Heart right ventricle (tissue), 16 donors: Measurements from ENCODE around the gene ZNF699. TPM values are rescaled to one million over a fixed set of nuclear protein-coding genes. Genes with fewer than 3 reads are reported as not detected.
"Not testable (repeated sequence)": the region's sequence is repeated elsewhere in the genome, so short reads cannot be mapped to it uniquely, and the experiment has no call there.

Experiments
- ATAC-seq, 8 donors: fragments of 200-7000 bp; cut with Tn5 transposase; one replicate each; pipeline ENCODE4 v1.9.1; 2020; ENCODE audit warnings: mild to moderate bottlenecking in 8 of 8, moderate library complexity in 8 of 8, moderate number of reproducible peaks in 1 of 8
- DNase-seq, 2 donors: peaks; one replicate each; pipeline ENCODE4 v3.0.0-alpha.2; 2020
- H3K27ac ChIP-seq, 10 donors: fragments of 200-600 bp; sonication (generic) in 2 of 10; one replicate each; pipeline versions ENCODE4 v1.5.0 to v1.8.0; 2020 to 2022; ENCODE audit warnings: mild to moderate bottlenecking in 3 of 10
- H3K27me3 ChIP-seq, 7 donors: fragments of 200-600 bp; one replicate each; pipeline ENCODE4 v1.8.0; 2021 to 2022; ENCODE audit warnings: mild to moderate bottlenecking in 2 of 7
- H3K36me3 ChIP-seq, 9 donors: fragments of 200-600 bp; sonication (generic) in 1 of 9; one replicate each; pipeline versions ENCODE4 v1.5.0 to v1.8.0; 2020 to 2022; ENCODE audit warnings: mild to moderate bottlenecking in 2 of 9
- H3K4me1 ChIP-seq, 9 donors: fragments of 200-600 bp; sonication (generic) in 1 of 9; one replicate each; pipeline versions ENCODE4 v1.5.0 to v1.8.0; 2020 to 2022; ENCODE audit warnings: mild to moderate bottlenecking in 4 of 9
- H3K4me3 ChIP-seq, 10 donors: fragments of 200-600 bp; sonication (generic) in 2 of 10; one replicate each; pipeline versions ENCODE4 v1.5.0 to v1.8.0; 2020 to 2022; ENCODE audit warnings: mild to moderate bottlenecking in 7 of 10, moderate library complexity in 2 of 10
- H3K9me3 ChIP-seq, 11 donors: fragments of 200-600 bp in 10 of 11; sonication (generic) in 2 of 11; one replicate each; pipeline versions ENCODE4 v1.5.0 to v1.8.0; 2013 to 2022; ENCODE audit warnings: mild to moderate bottlenecking in 2 of 11, control low read depth in 1 of 11, moderate library complexity in 1 of 11
- WGBS, 2 donors: extraction: QIAGEN DNeasy Blood & Tissue Kit; methylation state at CpG; one replicate each; pipeline ENCODE4 v1.1.7; 2013; ENCODE audit warnings: inconsistent platforms in 1 of 2; 5-methylcytosine and 5-hydroxymethylcytosine counted together
- intact Hi-C, 10 donors: fragments of 100-400 bp; cut with DNase I; formaldehyde crosslinking; loops; one replicate each; pipeline versions ENCODE4 v1.11.1 to v1.14.2; 2022
- polyA plus RNA-seq, 2 donors: library from polyadenylated mRNA; stranded (reverse); fragments of 200-250 nt; gene quantifications; one replicate each; pipeline ENCODE4 v1.2.3, GENCODE V29; 2013
- total RNA-seq, 10 donors: library from RNA; stranded (reverse); fragmentation: NEBNext Ultra II Directional in 3 of 10; extraction: Animal tissue kit (Norgen Biotek cat#: 25700) in 3 of 10; gene quantifications; one replicate each; pipeline versions ENCODE4 v1.2.1 to v1.2.4, GENCODE V29; 2021 to 2023
- TF ChIP-seq, protein P1 (sequence below), 9 donors: fragments of 200-600 bp; sonication (generic) in 2 of 9; IDR thresholded peaks; one replicate each; pipeline versions ENCODE4 v1.5.0 to v1.8.0; 2021 to 2022; ENCODE audit warnings: antibody characterized with exemption in 9 of 9, mild to moderate bottlenecking in 5 of 9, moderate library complexity in 1 of 9
- donor health status: Arrhythmogenic right ventricular cardiomyopathy.
- donor health status: ischemic (EF 13 %, LVEDD 7.1; RV severe dilation, severe dysfunction).
- donor health status: healthy with polysubstance abuse.
- donor health status: DM: no; HTN: yes; CAD: no.
- donor health status: DM: no; HTN: no; CAD: no.
- donor health status: ischemic (EF 25% LVEDD 6.9; RV normal size, moderate dysfunction).
- donor health status: ischemic (EF 25% LVEDD 5.7; RV mildly dilated, moderate dysfunction).
- donor health status: healthy.
- donor health status: DM: yes; HTN: yes; CAD: no.
- donor health status: Ischemic cardiomyopathy.
- donor health status: ischemic (EF 35%, LVEDD 5.7; RV mildly dilated, moderate dysfunction).
- donor health status: nonischemic (EF 11% LVEDD 7.7; RV severe dilation, severe dysfunction).
- donor health status: DM: yes; HTN: yes; CAD: no.
- donor health status: PGD.
- donor health status: ischemic (EF 29% LVEDD 5.4; RV normal size, mild dysfunction).
- donor health status: nonischemic (EF 23%, LVEDD 6.1; RV moderate dilation, normal function).

Gene ZNF699
- total and polyA plus RNA-seq, 12 donors, result 0.80 to 6.5 (median 3.9) TPM

GRCh38 chr19:9306443-9306842 is 3.2 kb downstream of the ZNF699 start:
- intact Hi-C loops, result loop anchor here in 2 of 10 donors (5.0 to 10.0 kb wide), 2 partner anchors 162 to 276 kb away; partner anchors contain the start of genes ZNF121 (in 1 of the 2) and ZNF317 (in 1 of the 2)
- Histone ChIP-seq H3K27ac (no peak overlapping the region), H3K4me3 (no peak overlapping the region), H3K27me3 (no peaks in the 10 kb centered on the region), H3K4me1 (peaks cover 0 to 26% (median 12%) of the 10 kb centered on the region in 9 donors), H3K9me3 (peaks cover 0 to 51% (median 5%) of the 10 kb centered on the region in 11 donors), H3K36me3 (peaks cover 0 to 44% (median 37%) of the 10 kb centered on the region in 9 donors)
- no peak for ATAC-seq
- WGBS, 2 donors, result 96 to 100% methylated on average over 1 of the region's 1 CpG
- DNase-seq, result no peak
- TF ChIP-seq, protein P1, sequence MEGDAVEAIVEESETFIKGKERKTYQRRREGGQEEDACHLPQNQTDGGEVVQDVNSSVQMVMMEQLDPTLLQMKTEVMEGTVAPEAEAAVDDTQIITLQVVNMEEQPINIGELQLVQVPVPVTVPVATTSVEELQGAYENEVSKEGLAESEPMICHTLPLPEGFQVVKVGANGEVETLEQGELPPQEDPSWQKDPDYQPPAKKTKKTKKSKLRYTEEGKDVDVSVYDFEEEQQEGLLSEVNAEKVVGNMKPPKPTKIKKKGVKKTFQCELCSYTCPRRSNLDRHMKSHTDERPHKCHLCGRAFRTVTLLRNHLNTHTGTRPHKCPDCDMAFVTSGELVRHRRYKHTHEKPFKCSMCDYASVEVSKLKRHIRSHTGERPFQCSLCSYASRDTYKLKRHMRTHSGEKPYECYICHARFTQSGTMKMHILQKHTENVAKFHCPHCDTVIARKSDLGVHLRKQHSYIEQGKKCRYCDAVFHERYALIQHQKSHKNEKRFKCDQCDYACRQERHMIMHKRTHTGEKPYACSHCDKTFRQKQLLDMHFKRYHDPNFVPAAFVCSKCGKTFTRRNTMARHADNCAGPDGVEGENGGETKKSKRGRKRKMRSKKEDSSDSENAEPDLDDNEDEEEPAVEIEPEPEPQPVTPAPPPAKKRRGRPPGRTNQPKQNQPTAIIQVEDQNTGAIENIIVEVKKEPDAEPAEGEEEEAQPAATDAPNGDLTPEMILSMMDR (IDR thresholded peaks at IDR 0.05), result no peak

DNA sequence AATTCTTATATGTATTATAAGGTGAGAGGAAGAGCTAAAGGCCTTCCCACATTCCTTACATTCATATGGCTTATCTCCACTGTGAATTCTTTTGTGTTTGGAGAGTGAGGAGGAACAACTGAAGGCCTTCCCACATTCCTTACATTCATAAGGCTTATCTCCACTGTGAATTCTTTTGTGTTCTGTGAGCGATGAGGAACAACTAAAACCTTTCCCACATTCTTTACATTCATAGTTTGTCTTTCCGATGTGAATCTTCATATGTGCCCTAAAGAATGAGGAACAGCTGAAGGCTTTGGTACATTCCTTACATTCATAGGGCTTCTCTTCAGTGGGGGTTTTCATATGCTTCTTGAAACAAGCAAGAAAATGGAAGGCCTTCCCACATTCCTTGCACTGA is 13.3 kb downstream of the ZNF699 start:
- H3K36me3 ChIP-seq, result peaks cover 15 to 100% (median 78%) of the 10 kb centered on the region in 9 donors
- TF ChIP-seq, protein P1 (IDR thresholded peaks at IDR 0.05), result no peak
- DNase-seq (no peak), ATAC-seq (no peak)
- no peaks in the 10 kb centered on the region for H3K4me1 ChIP-seq
- intact Hi-C loops, result no loop called here
- no peak overlapping the region for H3K4me3 ChIP-seq
- H3K27ac ChIP-seq, result no peak overlapping the region
- H3K27me3 ChIP-seq, result no peaks in the 10 kb centered on the region
- H3K9me3 ChIP-seq, result peaks cover 11 to 100% (median 87%) of the 10 kb centered on the region in 11 donors
- WGBS, 2 donors, result 67 to 83% methylated on average over 2 of the region's 2 CpGs

DNA sequence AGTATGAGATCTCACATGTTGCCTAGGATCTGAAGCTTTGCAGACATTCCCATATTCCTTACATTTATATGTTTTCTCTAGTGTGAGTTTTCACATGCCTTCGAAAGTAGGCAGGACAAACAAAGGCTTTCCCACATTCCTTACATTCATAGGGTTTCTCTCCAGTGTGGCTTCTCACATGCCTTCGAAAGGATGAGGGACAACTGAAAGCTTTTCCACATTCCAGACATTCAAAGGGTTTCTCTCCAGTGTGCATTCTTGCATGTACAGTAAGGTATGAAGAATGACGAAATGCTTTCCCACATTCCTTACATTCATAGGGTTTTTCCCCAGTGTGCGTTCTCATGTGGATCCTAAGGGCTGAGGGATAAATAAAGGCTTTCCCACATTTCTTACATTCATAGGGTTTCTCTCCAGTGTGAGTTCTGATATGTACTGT is 14.2 kb downstream of the ZNF699 start:
- Histone ChIP-seq H3K9me3 (peaks cover 11 to 100% (median 89%) of the 10 kb centered on the region in 11 donors), H3K4me3 (no peak overlapping the region), H3K27ac (no peak overlapping the region), H3K27me3 (no peaks in the 10 kb centered on the region), H3K36me3 (peaks cover 15 to 98% (median 69%) of the 10 kb centered on the region in 9 donors), H3K4me1 (no peaks in the 10 kb centered on the region)
- 96 to 98% methylated on average over 4 of the region's 4 CpGs for WGBS, 2 donors
- DNase-seq (no peak), ATAC-seq (no peak)
- TF ChIP-seq, protein P1 (IDR thresholded peaks at IDR 0.05), result no peak
- intact Hi-C loops, result no loop called here

- Histone ChIP-seq H3K27me3 (peaks cover 0 to 7% (median 0%) of the 10 kb centered on the region in 7 donors), H3K9me3 (peaks cover 0 to 99% (median 61%) of the 10 kb centered on the region in 11 donors), H3K4me1 (no peaks in the 10 kb centered on the region), H3K36me3 (peaks cover 0 to 61% (median 20%) of the 10 kb centered on the region in 9 donors), H3K27ac (no peak overlapping the region), H3K4me3 (no peak overlapping the region)
- intact Hi-C loops, result no loop called here
- TF ChIP-seq, protein P1 (IDR thresholded peaks at IDR 0.05), result no peak
- no peak for ATAC-seq
- no peak for DNase-seq
- WGBS, 2 donors, result 97% methylated on average over 2 of the region's 2 CpGs
Observed at GRCh38 chr19:9289231-9289884, 20.3 kb downstream of the ZNF699 start.

DNA sequence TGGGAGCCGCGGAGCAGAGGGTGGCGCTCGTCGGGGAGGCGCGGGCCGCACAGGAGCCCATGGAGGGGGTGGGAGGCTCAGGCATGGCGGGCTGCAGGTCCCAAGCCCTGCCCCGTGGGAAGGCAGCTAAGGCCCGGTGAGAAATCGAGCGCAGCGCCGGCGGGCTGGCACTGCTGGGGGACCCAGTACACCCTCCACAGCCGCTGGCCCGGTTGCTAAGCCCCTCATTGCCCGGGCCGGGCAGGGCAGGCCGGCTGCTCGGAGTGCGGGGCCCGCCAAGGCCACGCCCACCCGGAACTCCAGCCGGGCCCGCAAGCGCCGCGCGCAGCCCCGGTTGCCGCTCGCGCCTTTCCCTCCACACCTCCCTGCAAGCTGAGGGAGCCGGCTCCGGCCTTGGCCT is 26.2 kb downstream of the ZNF699 start:
- WGBS, 2 donors, result 11 to 13% methylated on average over 30 to 38 of the region's 38 CpGs
- H3K36me3 ChIP-seq, intact Hi-C loops, H3K27ac ChIP-seq, DNase-seq, ATAC-seq, H3K4me1 ChIP-seq: not testable (repeated sequence)
- Histone ChIP-seq H3K27me3 (peaks cover 0 to 14% (median 4%) of the 10 kb centered on the region in 7 donors), H3K9me3 (peaks cover 0 to 53% (median 9%) of the 10 kb centered on the region in 11 donors), H3K4me3 (peak overlapping the region in 5 of 10 donors; percentile 17 to 38 (median 26))
